Keratinocyte (primary cell): ENCODE results near the gene MEGF11. TPM values are rescaled to one million over a fixed set of nuclear protein-coding genes. Genes with fewer than 3 reads are reported as not detected.

Experiments
- DNase-seq: peaks from one replicate; pipeline ENCODE4 v3.0.0-alpha.2; 2011; ENCODE audit warnings: low read depth, missing footprints, low spot score
- FAIRE-seq: peaks from 2 replicates; lab custom pipeline; 2011; peaks lifted over from hg19 to GRCh38; lab: Jason Lieb, UNC
- H2AFZ ChIP-seq: 2 replicates; pipeline ENCODE4 v1.6.0; 2012; ENCODE audit warnings: low read length, control low read depth, inconsistent platforms; ENCODE audit not compliant: control insufficient read depth
- H3K27ac ChIP-seq: 2 replicates; pipeline ENCODE4 v1.5.1; 2011; ENCODE audit warnings: low read length; ENCODE audit not compliant: control insufficient read depth, insufficient read depth
- H3K27me3 ChIP-seq: 3 replicates; pipeline ENCODE4 v1.6.0; 2011; ENCODE audit warnings: low read length; ENCODE audit not compliant: control insufficient read depth, insufficient read depth; ENCODE audit errors: extremely low read depth
- H3K36me3 ChIP-seq, 2 experiments: 2 replicates in 1 of 2; 3 replicates in 1 of 2; pipeline ENCODE4 v1.5.1; 2011; ENCODE audit warnings: low read length in 2 of 2, mild to moderate bottlenecking in 1 of 2; ENCODE audit not compliant: control insufficient read depth in 2 of 2, insufficient read depth in 2 of 2; ENCODE audit errors: extremely low read depth in 1 of 2
- H3K4me1 ChIP-seq: 3 replicates; pipeline ENCODE4 v1.5.1; 2011; ENCODE audit warnings: low read length; ENCODE audit not compliant: control insufficient read depth, insufficient read depth; ENCODE audit errors: extremely low read depth
- H3K4me2 ChIP-seq: 3 replicates; pipeline ENCODE4 v1.6.0; 2011; ENCODE audit warnings: low read depth, low read length; ENCODE audit not compliant: control insufficient read depth, insufficient read depth; ENCODE audit errors: extremely low read depth
- H3K4me3 ChIP-seq, 3 experiments: fragments of 200-600 bp in 1 of 3; sonication (generic) in 1 of 3; 2 replicates in 2 of 3; 3 replicates in 1 of 3; pipeline ENCODE4 v1.5.1; 2011 to 2016; ENCODE audit warnings: low read length in 3 of 3, mild to moderate bottlenecking in 3 of 3, control low read depth in 2 of 3, inconsistent platforms in 1 of 3, low read depth in 1 of 3, mixed read lengths in 1 of 3, mixed run types in 1 of 3, moderate library complexity in 1 of 3; ENCODE audit not compliant: control insufficient read depth in 2 of 3, insufficient read depth in 2 of 3; ENCODE audit errors: extremely low read depth in 1 of 3
- H3K79me2 ChIP-seq: 2 replicates; pipeline ENCODE4 v1.6.0; 2012; ENCODE audit warnings: low read length; ENCODE audit not compliant: control insufficient read depth, insufficient read depth
- H3K9ac ChIP-seq: 3 replicates; pipeline ENCODE4 v1.6.0; 2011; ENCODE audit warnings: low read length; ENCODE audit not compliant: control insufficient read depth, insufficient read depth; ENCODE audit errors: extremely low read depth
- H3K9me1 ChIP-seq: 3 replicates; pipeline ENCODE4 v1.6.0; 2011; ENCODE audit warnings: low read length; ENCODE audit not compliant: control insufficient read depth, insufficient read depth; ENCODE audit errors: extremely low read depth
- H3K9me3 ChIP-seq: 2 replicates; pipeline ENCODE4 v1.5.1; 2012; ENCODE audit warnings: low read depth, low read length; ENCODE audit not compliant: control insufficient read depth
- H4K20me1 ChIP-seq: 3 replicates; pipeline ENCODE4 v1.6.0; 2011; ENCODE audit warnings: low read length; ENCODE audit not compliant: control insufficient read depth, insufficient read depth; ENCODE audit errors: extremely low read depth
- CTCF ChIP-seq, 3 experiments: IDR thresholded peaks in 1 of 3; conservative IDR thresholded peaks in 1 of 3; optimal IDR thresholded peaks in 1 of 3; 2 replicates in 2 of 3; 3 replicates in 1 of 3; pipeline versions ENCODE3 to v1.5.1; 2011; ENCODE audit warnings: low read length in 3 of 3, mild to moderate bottlenecking in 3 of 3, moderate library complexity in 2 of 3, control low read depth in 1 of 3, inconsistent platforms in 1 of 3; ENCODE audit not compliant: insufficient read depth in 2 of 3; ENCODE audit errors: extremely low read depth in 1 of 3
- EZH2 ChIP-seq: IDR thresholded peaks from one replicate; pipeline ENCODE4 v1.6.1; 2012; ENCODE audit warnings: inconsistent platforms, mild to moderate bottlenecking, low read length, moderate library complexity
- dilution Hi-C: fragments of 300-500 bp; cut with MboI; formaldehyde crosslinking; loops from one replicate; pipeline ENCODE4 v1.7.0; 2020; ENCODE audit warnings: low sequenced_read_pairs; ENCODE audit not compliant: extremely low pct_ligation_motif_present
- polyA plus RNA-seq, 5 experiments: library from polyadenylated mRNA; depleted of rRNA in 3 of 5; stranded (reverse) in 3 of 5; stranded (forward) in 1 of 5; unstranded in 1 of 5; fragments of >200 nt; gene quantifications; 1 replicate in 1 of 5; 2 replicates in 3 of 5; 3 replicates in 1 of 5; pipeline versions ENCODE4 v1.2.1 to v1.2.3, GENCODE V29; 2011 to 2012; ENCODE audit warnings: missing spikeins in 2 of 5, low read depth in 1 of 5, low replicate concordance in 1 of 5

MEGF11 gene
- polyA plus RNA-seq, 1 donor (not counting 4 experiments of a cell fraction or from before 2014, with no cell fraction given), result not detected

GRCh38 chr15:66153549-66154415 is 99.8 kb downstream of the MEGF11 start:
- H3K4me2 ChIP-seq, result no peak overlapping the region

GRCh38 chr15:66152650-66153049 is 100.9 kb downstream of the MEGF11 start:
- no peak for FAIRE-seq

More at GRCh38 chr15:66153549-66154415, 99.8 kb downstream of the MEGF11 start:
- FAIRE-seq, result no peak
- H3K27ac ChIP-seq, result no peak overlapping the region
- H3K27me3 ChIP-seq, result peaks cover 35% of the 10 kb centered on the region
- H3K9me1 ChIP-seq, result no peaks in the 10 kb centered on the region
- no peaks in the 10 kb centered on the region for H3K36me3 ChIP-seq
- H3K9me3 ChIP-seq, result no peaks in the 10 kb centered on the region
- H3K4me3 ChIP-seq, result no peak overlapping the region
- H2AFZ ChIP-seq, result no peak overlapping the region
- no peak overlapping the region for H3K9ac ChIP-seq
- TF ChIP-seq EZH2, result no peak
- no peak for TF ChIP-seq CTCF (optimal IDR thresholded peaks at IDR 0.05 in 1 of 3, IDR thresholded peaks at IDR 0.05 in 1 of 3, conservative IDR thresholded peaks at IDR 0.05 in 1 of 3; ENCODE audit: extremely low read depth in 1 of 3, insufficient read depth in 2 of 3, low read length in 3 of 3)
- dilution Hi-C loops, result no loop called here
- no peak for DNase-seq
- H3K4me1 ChIP-seq, result no peaks in the 10 kb centered on the region
- no peaks in the 10 kb centered on the region for H4K20me1 ChIP-seq
- H3K79me2 ChIP-seq, result no peaks in the 10 kb centered on the region

More at GRCh38 chr15:66152650-66153049, 100.9 kb downstream of the MEGF11 start:
- Histone ChIP-seq H3K27me3 (peaks cover 37% of the 10 kb centered on the region), H3K9me1 (no peaks in the 10 kb centered on the region), H4K20me1 (no peaks in the 10 kb centered on the region), H3K36me3 (no peaks in the 10 kb centered on the region), H3K9ac (no peak overlapping the region), H3K4me3 (no peak overlapping the region), H3K79me2 (no peaks in the 10 kb centered on the region), H3K4me2 (no peak overlapping the region), H3K4me1 (no peaks in the 10 kb centered on the region), H3K27ac (no peak overlapping the region), H3K9me3 (no peaks in the 10 kb centered on the region), H2AFZ (no peak overlapping the region)
- no peak for TF ChIP-seq CTCF (optimal IDR thresholded peaks at IDR 0.05 in 1 of 3, IDR thresholded peaks at IDR 0.05 in 1 of 3, conservative IDR thresholded peaks at IDR 0.05 in 1 of 3; ENCODE audit: extremely low read depth in 1 of 3, insufficient read depth in 2 of 3, low read length in 3 of 3)
- TF ChIP-seq EZH2, result no peak
- dilution Hi-C loops, result no loop called here
- no peak for DNase-seq
